OCI-LY7 (cell line): ENCODE data around the gene CTAG1A.
"Not testable (repeated sequence)": the region's sequence is repeated elsewhere in the genome, so short reads cannot be mapped to it uniquely, and the experiment has no call there.

ENCODE experiments used
- CTCF ChIP-seq: fragments of 200-600 bp; sonication (generic); conservative IDR thresholded peaks from 2 replicates; pipeline ENCODE4 v1.5.1; 2014; ENCODE audit warnings: mild to moderate bottlenecking, antibody characterized with exemption, low read length, moderate library complexity, mixed read lengths
- EZH2phosphoT487 ChIP-seq: fragments of 200-600 bp; sonication (generic); IDR thresholded peaks from 2 replicates; pipeline ENCODE4 v1.6.1; 2018; ENCODE audit warnings: low read depth, borderline replicate concordance, mild to moderate bottlenecking, mixed run types, antibody characterized with exemption, low read length, moderate library complexity, mixed read lengths

- TF ChIP-seq CTCF, EZH2phosphoT487: not testable (repeated sequence)
These were observed 23.9 kb downstream of the CTAG1A start for GRCh38 chrX:154608823-154609222.
